NT2/D1 (cell line): ENCODE measurements around the gene GPR146.

Experiments used
- DNase-seq: peaks from one replicate; pipeline ENCODE4 v3.0.0-alpha.2; 2011; ENCODE audit warnings: low read depth, low spot score
- H3K27me3 ChIP-seq: 2 replicates; pipeline ENCODE4 v1.6.0; 2011; ENCODE audit warnings: mild to moderate bottlenecking; ENCODE audit not compliant: insufficient read length, insufficient read depth
- H3K36me3 ChIP-seq: 2 replicates; pipeline ENCODE4 v1.6.1; 2011; ENCODE audit warnings: mild to moderate bottlenecking, low read length, mixed read lengths; ENCODE audit not compliant: insufficient read depth, insufficient read length
- H3K4me1 ChIP-seq: 2 replicates; pipeline ENCODE4 v1.5.1; 2011; ENCODE audit not compliant: insufficient read depth, insufficient read length
- H3K4me3 ChIP-seq: 2 replicates; pipeline ENCODE4 v1.5.1; 2011; ENCODE audit warnings: low read depth; ENCODE audit not compliant: insufficient read length
- H3K9ac ChIP-seq: 2 replicates; pipeline ENCODE4 v1.6.0; 2011; ENCODE audit warnings: low read depth; ENCODE audit not compliant: insufficient read length
- H3K9me3 ChIP-seq: 2 replicates; pipeline ENCODE4 v1.5.1; 2011; ENCODE audit warnings: mild to moderate bottlenecking, low read length; ENCODE audit not compliant: insufficient read depth
- SUZ12 ChIP-seq: IDR thresholded peaks from 2 replicates; pipeline ENCODE4 v1.6.1; 2011; ENCODE audit not compliant: insufficient read length, insufficient read depth; ENCODE audit errors: extremely low read depth
- YY1 ChIP-seq: IDR thresholded peaks from 2 replicates; pipeline ENCODE4 v1.6.1; 2011; ENCODE audit not compliant: insufficient read length, insufficient read depth
- ZNF274 ChIP-seq: IDR thresholded peaks from 2 replicates; pipeline ENCODE4 v1.6.1; 2011; ENCODE audit warnings: mild to moderate bottlenecking, low read depth, low read length

The GPR146 gene

GRCh38 chr7:1057416-1058291, 13.3 kb downstream of the GPR146 start:
- TF ChIP-seq YY1 (no peak), ZNF274 (no peak), SUZ12 (no peak)
- H3K4me1 ChIP-seq = peaks cover 43% of the 10 kb centered on the region
- H3K9ac ChIP-seq = no peak overlapping the region
- H3K9me3 ChIP-seq = no peaks in the 10 kb centered on the region
- H3K36me3 ChIP-seq = peaks cover 25% of the 10 kb centered on the region
- no peak for DNase-seq
- no peak overlapping the region for H3K4me3 ChIP-seq
- no peaks in the 10 kb centered on the region for H3K27me3 ChIP-seq

DNA sequence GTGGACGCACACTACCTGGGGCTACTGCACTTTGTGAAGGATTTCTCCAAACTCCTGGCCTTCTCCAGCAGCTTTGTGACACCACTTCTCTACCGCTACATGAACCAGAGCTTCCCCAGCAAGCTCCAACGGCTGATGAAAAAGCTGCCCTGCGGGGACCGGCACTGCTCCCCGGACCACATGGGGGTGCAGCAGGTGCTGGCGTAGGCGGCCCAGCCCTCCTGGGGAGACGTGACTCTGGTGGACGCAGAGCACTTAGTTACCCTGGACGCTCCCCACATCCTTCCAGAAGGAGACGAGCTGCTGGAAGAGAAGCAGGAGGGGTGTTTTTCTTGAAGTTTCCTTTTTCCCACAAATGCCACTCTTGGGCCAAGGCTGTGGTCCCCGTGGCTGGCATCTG, 14.0 kb downstream of the GPR146 start:
- DNase-seq = no peak
- H3K4me1 ChIP-seq = peaks cover 37% of the 10 kb centered on the region
- H3K4me3 ChIP-seq = no peak overlapping the region
- peaks cover 32% of the 10 kb centered on the region for H3K36me3 ChIP-seq
- TF ChIP-seq YY1 (no peak), SUZ12 (no peak), ZNF274 (no peak)
- H3K9me3 ChIP-seq = no peaks in the 10 kb centered on the region
- no peak overlapping the region for H3K9ac ChIP-seq
- H3K27me3 ChIP-seq = no peaks in the 10 kb centered on the region

GRCh38 chr7:1058821-1059199, 14.5 kb downstream of the GPR146 start:
- Histone ChIP-seq H3K27me3 (no peaks in the 10 kb centered on the region), H3K9me3 (no peaks in the 10 kb centered on the region), H3K4me3 (no peak overlapping the region), H3K9ac (no peak overlapping the region), H3K36me3 (peaks cover 37% of the 10 kb centered on the region), H3K4me1 (peaks cover 36% of the 10 kb centered on the region)
- TF ChIP-seq SUZ12 = no peak
- TF ChIP-seq YY1 = no peak
- TF ChIP-seq ZNF274 = no peak
- no peak for DNase-seq

DNA sequence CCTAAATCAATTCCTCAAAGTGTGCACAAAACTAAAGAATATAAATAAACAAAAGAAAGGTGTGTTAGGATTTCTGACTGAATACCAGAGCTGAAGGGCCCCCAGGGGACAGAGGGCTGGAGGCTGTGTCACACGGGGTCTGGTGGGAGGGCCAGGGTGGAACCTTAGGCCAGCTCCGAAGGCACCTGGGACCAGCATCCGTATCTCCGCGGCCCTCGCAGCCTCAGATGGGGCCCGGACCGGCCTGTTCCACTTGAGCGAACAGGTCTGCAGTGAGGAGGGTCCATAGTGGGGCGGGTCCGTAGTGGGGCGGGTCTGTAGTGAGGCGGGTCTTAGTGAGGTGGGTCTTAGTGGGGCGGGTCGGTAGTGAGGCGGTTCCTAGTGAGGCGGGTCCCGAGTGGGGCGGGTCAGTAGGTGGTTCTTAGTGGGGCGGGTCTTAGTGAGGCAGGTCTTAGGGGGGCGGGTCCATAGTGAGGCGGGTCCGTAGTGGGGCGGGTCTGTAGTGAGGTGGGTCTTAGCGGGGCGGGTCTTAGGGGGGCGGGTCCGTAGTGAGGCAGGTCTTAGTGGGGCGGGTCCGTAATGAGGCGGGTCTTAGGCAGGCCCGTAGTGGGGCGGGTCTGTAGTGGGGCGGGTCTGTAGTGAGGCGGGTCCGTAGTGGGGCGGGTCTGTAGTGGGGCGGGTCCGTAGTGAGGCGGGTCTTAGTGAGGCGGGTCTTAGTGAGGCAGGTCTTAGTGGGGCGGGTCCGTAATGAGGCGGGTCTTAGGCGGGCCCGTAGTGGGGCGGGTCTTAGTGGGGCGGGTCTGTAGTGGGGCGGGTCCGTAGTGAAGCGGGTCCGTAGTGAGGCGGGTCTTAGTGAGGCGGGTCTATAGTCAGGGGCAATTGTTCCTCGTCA, 15.1 kb downstream of the GPR146 start:
- H3K9ac ChIP-seq = no peak overlapping the region
- peaks cover 38% of the 10 kb centered on the region for H3K4me1 ChIP-seq
- TF ChIP-seq YY1 (no peak), ZNF274 (no peak), SUZ12 (no peak)
- peak; percentile 69 for DNase-seq
- no peaks in the 10 kb centered on the region for H3K9me3 ChIP-seq
- H3K36me3 ChIP-seq = peaks cover 42% of the 10 kb centered on the region
- H3K4me3 ChIP-seq = peak overlapping the region; percentile 22
- H3K27me3 ChIP-seq = no peaks in the 10 kb centered on the region

DNA sequence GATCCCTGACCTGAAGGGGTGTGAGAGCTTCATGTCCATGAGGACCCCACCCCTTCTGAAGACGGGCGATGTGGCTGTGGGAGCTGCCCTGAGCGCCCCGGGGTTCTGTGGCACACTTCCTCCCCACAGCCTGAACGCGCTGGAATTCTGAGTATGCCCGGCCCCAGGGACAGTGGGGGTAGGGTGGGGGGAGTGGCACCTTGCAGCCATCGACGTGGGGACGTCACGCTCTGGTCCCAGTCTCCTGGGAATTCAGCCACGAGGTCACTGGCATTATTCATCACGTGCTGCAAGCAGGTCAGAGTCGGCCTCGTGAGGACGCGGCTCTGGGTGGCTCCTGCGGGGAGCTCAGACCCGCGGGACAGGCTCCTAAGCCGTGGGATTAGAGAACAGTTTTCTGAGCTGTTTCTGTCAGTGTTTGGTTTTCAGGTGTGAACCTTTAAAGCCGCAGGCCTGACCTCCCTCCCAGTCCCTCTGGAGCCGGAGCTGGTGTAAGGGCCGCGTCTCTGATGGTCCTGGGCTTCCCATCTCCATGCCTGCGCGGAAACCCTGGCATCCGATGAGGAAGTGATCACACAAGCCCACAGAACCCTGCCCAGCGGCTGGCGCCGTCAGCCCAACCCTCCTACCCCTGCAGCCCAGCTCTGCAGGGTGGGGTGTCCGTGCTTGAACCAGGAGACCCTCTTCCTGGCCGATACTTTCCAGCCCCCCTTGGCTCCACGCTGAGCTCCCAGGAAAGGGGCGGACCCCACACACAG, 16.1 kb downstream of the GPR146 start:
- H3K4me3 ChIP-seq = peak overlapping the region; percentile 22
- DNase-seq = no peak

GRCh38 chr7:1061180-1061579, 16.8 kb downstream of the GPR146 start:
- no peak for DNase-seq
- H3K4me3 ChIP-seq = no peak overlapping the region
- peaks cover 28% of the 10 kb centered on the region for H3K4me1 ChIP-seq
- no peak for TF ChIP-seq YY1
- no peak for TF ChIP-seq ZNF274
- TF ChIP-seq SUZ12 = no peak
- H3K27me3 ChIP-seq = no peaks in the 10 kb centered on the region
- H3K9ac ChIP-seq = no peak overlapping the region
- H3K9me3 ChIP-seq = no peaks in the 10 kb centered on the region
- H3K36me3 ChIP-seq = peaks cover 35% of the 10 kb centered on the region

More for the DNA sequence above, 16.1 kb downstream of the GPR146 start:
- Histone ChIP-seq H3K9me3 (no peaks in the 10 kb centered on the region), H3K9ac (peak overlapping the region; percentile 66), H3K27me3 (no peaks in the 10 kb centered on the region), H3K36me3 (peaks cover 38% of the 10 kb centered on the region), H3K4me1 (peaks cover 32% of the 10 kb centered on the region)
- no peak for TF ChIP-seq SUZ12
- no peak for TF ChIP-seq YY1
- no peak for TF ChIP-seq ZNF274
